Measurements from ENCODE around the gene FGFR3.

Gene FGFR3

DNA sequence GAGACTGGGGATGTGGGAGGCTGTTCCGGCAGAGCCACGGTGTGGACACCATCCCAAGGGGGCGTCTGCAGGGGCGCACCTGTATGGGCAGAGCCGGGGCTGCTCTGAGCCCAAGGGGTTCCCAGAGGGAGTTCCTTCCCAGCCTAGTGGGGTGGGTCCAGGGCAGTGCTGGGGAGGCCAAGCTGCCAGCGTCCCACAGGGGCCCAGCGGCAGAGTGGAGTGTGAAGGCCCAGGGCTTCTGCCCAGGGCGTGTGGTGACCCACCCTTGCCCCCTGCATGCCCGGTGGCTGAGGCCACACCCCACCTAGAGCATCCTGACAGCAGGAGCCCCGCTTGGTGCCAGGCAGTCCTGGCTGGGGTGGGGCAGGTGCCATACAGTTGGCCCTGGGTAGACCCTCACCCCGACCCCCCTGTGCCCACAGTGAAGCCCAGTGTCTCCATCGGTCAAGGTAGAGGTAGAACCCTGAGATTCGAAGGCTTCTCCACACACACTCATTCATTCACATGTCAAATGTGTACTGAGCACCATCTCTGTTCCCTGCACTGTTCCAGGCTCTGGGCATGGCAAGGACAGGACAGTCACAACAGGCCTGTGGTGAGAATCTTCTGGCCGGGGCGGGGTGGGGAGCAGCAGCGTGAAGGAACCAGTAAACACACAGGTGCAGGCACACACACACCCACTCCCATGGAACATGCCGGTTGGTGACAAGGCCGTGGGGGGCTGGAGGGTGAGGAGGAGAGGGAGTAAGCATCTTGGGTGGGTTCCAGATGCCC lies 42.5 kb upstream of the FGFR3 start:
- H3K4me3 ChIP-seq (ENCODE audit: low read length) = no peak overlapping the region
- H3K9me3 ChIP-seq (ENCODE audit: control insufficient read depth, low read length) = no peaks in the 10 kb centered on the region
- H3K27me3 ChIP-seq (ENCODE audit: control insufficient read depth, insufficient read depth, low read length) = peaks cover 16% of the 10 kb centered on the region
- H3K4me1 ChIP-seq (ENCODE audit: control insufficient read depth, insufficient read depth, low read length) = peaks cover 30% of the 10 kb centered on the region
- H3K9ac ChIP-seq (ENCODE audit: low read length) = no peak overlapping the region
- H3K36me3 ChIP-seq (ENCODE audit: control insufficient read depth, insufficient read depth, low read length) = no peaks in the 10 kb centered on the region

GRCh38 chr4:1751155-1751918 lies 41.8 kb upstream of the FGFR3 start:
- peak overlapping the region; percentile 58 for H3K9ac ChIP-seq (ENCODE audit: low read length)
- peaks cover 29% of the 10 kb centered on the region for H3K4me1 ChIP-seq (ENCODE audit: control insufficient read depth, insufficient read depth, low read length)
- no peaks in the 10 kb centered on the region for H3K36me3 ChIP-seq (ENCODE audit: control insufficient read depth, insufficient read depth, low read length)
- H3K27me3 ChIP-seq (ENCODE audit: control insufficient read depth, insufficient read depth, low read length) = peaks cover 16% of the 10 kb centered on the region
- H3K9me3 ChIP-seq (ENCODE audit: control insufficient read depth, low read length) = no peaks in the 10 kb centered on the region
- H3K4me3 ChIP-seq (ENCODE audit: low read length) = no peak overlapping the region

- Histone ChIP-seq H3K36me3 (ENCODE audit: control insufficient read depth, insufficient read depth, low read length) (no peaks in the 10 kb centered on the region), H3K9ac (ENCODE audit: low read length) (peak overlapping the region; percentile 58), H3K4me1 (ENCODE audit: control insufficient read depth, insufficient read depth, low read length) (peaks cover 27% of the 10 kb centered on the region), H3K27me3 (ENCODE audit: control insufficient read depth, insufficient read depth, low read length) (peaks cover 16% of the 10 kb centered on the region), H3K4me3 (ENCODE audit: low read length) (no peak overlapping the region), H3K9me3 (ENCODE audit: control insufficient read depth, low read length) (no peaks in the 10 kb centered on the region)
Observed at GRCh38 chr4:1751919-1752283, 41.2 kb upstream of the FGFR3 start.

- Histone ChIP-seq H3K9me3 (ENCODE audit: control insufficient read depth, low read length) (no peaks in the 10 kb centered on the region), H3K36me3 (ENCODE audit: control insufficient read depth, insufficient read depth, low read length) (no peaks in the 10 kb centered on the region), H3K27me3 (ENCODE audit: control insufficient read depth, insufficient read depth, low read length) (peaks cover 13% of the 10 kb centered on the region), H3K9ac (ENCODE audit: low read length) (peak overlapping the region; percentile 58), H3K4me3 (ENCODE audit: low read length) (no peak overlapping the region), H3K4me1 (ENCODE audit: control insufficient read depth, insufficient read depth, low read length) (peaks cover 27% of the 10 kb centered on the region)
Observed at GRCh38 chr4:1752284-1753041, 40.6 kb upstream of the FGFR3 start.

- H3K9ac ChIP-seq (ENCODE audit: low read length) = peak overlapping the region; percentile 58
- no peaks in the 10 kb centered on the region for H3K9me3 ChIP-seq (ENCODE audit: control insufficient read depth, low read length)
- H3K4me3 ChIP-seq (ENCODE audit: low read length) = no peak overlapping the region
- peaks cover 7% of the 10 kb centered on the region for H3K27me3 ChIP-seq (ENCODE audit: control insufficient read depth, insufficient read depth, low read length)
- H3K36me3 ChIP-seq (ENCODE audit: control insufficient read depth, insufficient read depth, low read length) = no peaks in the 10 kb centered on the region
- peaks cover 22% of the 10 kb centered on the region for H3K4me1 ChIP-seq (ENCODE audit: control insufficient read depth, insufficient read depth, low read length)
Observed at GRCh38 chr4:1753294-1753696, 39.8 kb upstream of the FGFR3 start.

GRCh38 chr4:1753697-1754311 lies 39.3 kb upstream of the FGFR3 start:
- peaks cover 22% of the 10 kb centered on the region for H3K4me1 ChIP-seq (ENCODE audit: control insufficient read depth, insufficient read depth, low read length)
- H3K9ac ChIP-seq (ENCODE audit: low read length) = no peak overlapping the region
- H3K9me3 ChIP-seq (ENCODE audit: control insufficient read depth, low read length) = no peaks in the 10 kb centered on the region
- no peak overlapping the region for H3K4me3 ChIP-seq (ENCODE audit: low read length)
- peaks cover 7% of the 10 kb centered on the region for H3K27me3 ChIP-seq (ENCODE audit: control insufficient read depth, insufficient read depth, low read length)
- H3K36me3 ChIP-seq (ENCODE audit: control insufficient read depth, insufficient read depth, low read length) = no peaks in the 10 kb centered on the region

- Histone ChIP-seq H3K4me1 (ENCODE audit: control insufficient read depth, insufficient read depth, low read length) (peaks cover 22% of the 10 kb centered on the region), H3K9ac (ENCODE audit: low read length) (no peak overlapping the region), H3K36me3 (ENCODE audit: control insufficient read depth, insufficient read depth, low read length) (no peaks in the 10 kb centered on the region), H3K9me3 (ENCODE audit: control insufficient read depth, low read length) (no peaks in the 10 kb centered on the region), H3K4me3 (ENCODE audit: low read length) (no peak overlapping the region), H3K27me3 (ENCODE audit: control insufficient read depth, insufficient read depth, low read length) (peaks cover 7% of the 10 kb centered on the region)
Observed at GRCh38 chr4:1754336-1754735, 38.8 kb upstream of the FGFR3 start.

DNA sequence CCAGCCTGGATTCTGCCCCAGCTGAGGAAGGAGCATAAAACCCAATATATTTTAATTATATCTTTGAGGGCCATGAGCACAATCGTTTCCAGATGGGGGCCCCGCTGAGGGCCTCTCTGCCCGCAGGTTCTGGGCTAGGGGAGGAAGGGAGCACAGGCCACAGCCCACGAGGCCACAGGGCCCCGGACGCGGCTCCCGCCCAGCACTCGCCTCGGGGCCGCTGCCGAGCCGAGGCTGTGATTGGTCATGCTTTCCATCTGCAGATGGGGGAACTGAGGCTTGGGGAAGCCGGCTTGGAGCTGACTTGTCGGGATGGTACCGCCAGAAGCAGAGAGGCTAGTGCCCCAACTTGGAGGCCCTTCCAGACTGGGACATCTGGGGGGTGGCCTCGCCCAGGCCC lies 37.8 kb upstream of the FGFR3 start:
- no peaks in the 10 kb centered on the region for H3K36me3 ChIP-seq (ENCODE audit: control insufficient read depth, insufficient read depth, low read length)
- H3K4me3 ChIP-seq (ENCODE audit: low read length) = no peak overlapping the region
- peaks cover 22% of the 10 kb centered on the region for H3K4me1 ChIP-seq (ENCODE audit: control insufficient read depth, insufficient read depth, low read length)
- no peaks in the 10 kb centered on the region for H3K9me3 ChIP-seq (ENCODE audit: control insufficient read depth, low read length)
- peaks cover 7% of the 10 kb centered on the region for H3K27me3 ChIP-seq (ENCODE audit: control insufficient read depth, insufficient read depth, low read length)
- no peak overlapping the region for H3K9ac ChIP-seq (ENCODE audit: low read length)

GRCh38 chr4:1756079-1756478 lies 37.0 kb upstream of the FGFR3 start:
- no peak overlapping the region for H3K4me3 ChIP-seq (ENCODE audit: low read length)
- H3K9ac ChIP-seq (ENCODE audit: low read length) = no peak overlapping the region
- no peaks in the 10 kb centered on the region for H3K36me3 ChIP-seq (ENCODE audit: control insufficient read depth, insufficient read depth, low read length)
- H3K9me3 ChIP-seq (ENCODE audit: control insufficient read depth, low read length) = no peaks in the 10 kb centered on the region
- H3K27me3 ChIP-seq (ENCODE audit: control insufficient read depth, insufficient read depth, low read length) = peaks cover 7% of the 10 kb centered on the region
- H3K4me1 ChIP-seq (ENCODE audit: control insufficient read depth, insufficient read depth, low read length) = peaks cover 22% of the 10 kb centered on the region

- Histone ChIP-seq H3K27me3 (ENCODE audit: control insufficient read depth, insufficient read depth, low read length) (peaks cover 13% of the 10 kb centered on the region), H3K4me3 (ENCODE audit: low read length) (no peak overlapping the region), H3K36me3 (ENCODE audit: control insufficient read depth, insufficient read depth, low read length) (no peaks in the 10 kb centered on the region), H3K4me1 (ENCODE audit: control insufficient read depth, insufficient read depth, low read length) (peaks cover 16% of the 10 kb centered on the region), H3K9ac (ENCODE audit: low read length) (no peak overlapping the region), H3K9me3 (ENCODE audit: control insufficient read depth, low read length) (no peaks in the 10 kb centered on the region)
Observed at GRCh38 chr4:1756893-1757779, 36.0 kb upstream of the FGFR3 start.

- Histone ChIP-seq H3K4me3 (ENCODE audit: low read length) (no peak overlapping the region), H3K36me3 (ENCODE audit: control insufficient read depth, insufficient read depth, low read length) (no peaks in the 10 kb centered on the region), H3K27me3 (ENCODE audit: control insufficient read depth, insufficient read depth, low read length) (peaks cover 14% of the 10 kb centered on the region), H3K9me3 (ENCODE audit: control insufficient read depth, low read length) (no peaks in the 10 kb centered on the region), H3K4me1 (ENCODE audit: control insufficient read depth, insufficient read depth, low read length) (peaks cover 9% of the 10 kb centered on the region), H3K9ac (ENCODE audit: low read length) (no peak overlapping the region)
Observed at GRCh38 chr4:1757836-1758235, 35.3 kb upstream of the FGFR3 start.

All from mucosa of stomach (tissue), 1 donor.